GM21619 (cell line): ENCODE results near the gene SDHB.
"Not testable (repeated sequence)": the region's sequence is repeated elsewhere in the genome, so short reads cannot be mapped to it uniquely, and the experiment has no call there.

Source experiments
- ATAC-seq: cut with Tn5 transposase; IDR thresholded peaks from one replicate; pipeline ENCODE4 v1.9.1; 2021; ENCODE audit not compliant: unreplicated experiment

The SDHB gene

GRCh38 chr1:17075470-17076255 lies 21.8 kb upstream of the SDHB start:
- no peak for ATAC-seq

GRCh38 chr1:17071794-17072193 lies 18.0 kb upstream of the SDHB start:
- ATAC-seq, result no peak

- ATAC-seq, result no peak
Measured at GRCh38 chr1:17070163-17070525, 16.3 kb upstream of the SDHB start.

GRCh38 chr1:17069452-17070162 lies 15.8 kb upstream of the SDHB start:
- ATAC-seq, result no peak

GRCh38 chr1:17068789-17069188 lies 15.0 kb upstream of the SDHB start:
- no peak for ATAC-seq

GRCh38 chr1:17067465-17068240 lies 13.8 kb upstream of the SDHB start:
- ATAC-seq, result no peak

- ATAC-seq, result no peak
Measured at GRCh38 chr1:17067069-17067426, 13.2 kb upstream of the SDHB start.

GRCh38 chr1:17066361-17067068 lies 12.7 kb upstream of the SDHB start:
- ATAC-seq, result no peak

- no peak for ATAC-seq
Measured at GRCh38 chr1:17065666-17066065, 11.8 kb upstream of the SDHB start.

- ATAC-seq, result not testable (repeated sequence)
Measured at GRCh38 chr1:17062751-17063150, 8.9 kb upstream of the SDHB start.

- no peak for ATAC-seq
Measured at GRCh38 chr1:17061892-17062291, 8.1 kb upstream of the SDHB start.

GRCh38 chr1:17061486-17061885 lies 7.7 kb upstream of the SDHB start:
- no peak for ATAC-seq

- ATAC-seq, result no peak
Measured at GRCh38 chr1:17060306-17060749, 6.5 kb upstream of the SDHB start.

- peak; percentile 75 for ATAC-seq
Measured at GRCh38 chr1:17059391-17060305, 5.8 kb upstream of the SDHB start.

GRCh38 chr1:17056551-17056950 lies 2.7 kb upstream of the SDHB start:
- ATAC-seq, result no peak

GRCh38 chr1:17055801-17056200 lies 2.0 kb upstream of the SDHB start:
- ATAC-seq, result no peak

GRCh38 chr1:17053086-17053684 lies 647 bp downstream of the SDHB start:
- ATAC-seq, result no peak

- no peak for ATAC-seq
Measured at GRCh38 chr1:17052641-17053040, 1.2 kb downstream of the SDHB start.

- ATAC-seq, result no peak
Measured at GRCh38 chr1:17052038-17052437, 1.8 kb downstream of the SDHB start.

GRCh38 chr1:17047924-17048323 lies 5.9 kb downstream of the SDHB start:
- no peak for ATAC-seq
